GM12878 (cell line): ENCODE measurements around the gene RAB3IL1. TPM values are rescaled to one million over a fixed set of nuclear protein-coding genes. Genes with fewer than 3 reads are reported as not detected.

Source experiments
- ATAC-seq: fragments of 200-7000 bp; cut with Tn5 transposase; 3 replicates; pipeline ENCODE4 v1.9.1; 2020; ENCODE audit warnings: mild to moderate bottlenecking, moderate library complexity
- BruUV-seq: library from RNA; stranded (reverse); fragments of 400-500 nt; replicated peaks from 2 replicates; lab custom pipeline; 2021; lab: Mats Ljungman, UMichigan
- CTCF ChIA-PET: fragments of 300-600 bp; sonication (Branson Sonifier 250); formaldehyde crosslinking; extraction: SDS; loops from one replicate; lab custom pipeline; 2021; ENCODE audit warnings: inconsistent platforms; lab: Yijun Ruan, JAX
- POLR2A ChIA-PET: fragments of 350-600 bp; formaldehyde crosslinking; extraction: SDS; loops from one replicate; lab custom pipeline; 2021; ENCODE audit warnings: inconsistent platforms; lab: Charles Lee
- RAD21 ChIA-PET: fragments of 300-600 bp; sonication (Branson Sonifier 250); formaldehyde crosslinking; loops from one replicate; lab custom pipeline; 2023; ENCODE audit warnings: antibody characterized with exemption; ENCODE audit not compliant: unreplicated experiment; lab: Charles Lee
- SMC1A ChIA-PET: fragments of 300-600 bp; sonication (Branson Sonifier 250); formaldehyde crosslinking; loops from one replicate; lab custom pipeline; 2023; ENCODE audit not compliant: unreplicated experiment, uncharacterized antibody; lab: Charles Lee
- DNase-seq: peaks from one replicate; pipeline ENCODE4 v3.0.0-alpha.2; 2011; ENCODE audit warnings: low read depth, low spot score
- FAIRE-seq: peaks from 3 replicates; lab custom pipeline; 2011; peaks lifted over from hg19 to GRCh38; lab: Jason Lieb, UNC
- H2AFZ ChIP-seq: 2 replicates; pipeline ENCODE4 v1.6.0; 2011; ENCODE audit warnings: low read depth, low read length, control low read depth; ENCODE audit not compliant: control insufficient read depth
- H3K27ac ChIP-seq: 2 replicates; pipeline ENCODE4 v1.5.1; 2011; ENCODE audit warnings: control low read depth; ENCODE audit not compliant: control insufficient read depth, insufficient read depth
- H3K27me3 ChIP-seq, 2 experiments: replicated peaks in 1 of 2; 2 replicates each; pipeline versions ENCODE4 v1.6.0 to v1.6.1; 2011; ENCODE audit warnings: low read length in 1 of 2; ENCODE audit not compliant: control insufficient read depth in 2 of 2, insufficient read depth in 2 of 2
- H3K36me3 ChIP-seq, 2 experiments: 2 replicates each; pipeline ENCODE4 v1.5.1; 2011; ENCODE audit warnings: low read length in 1 of 2; ENCODE audit not compliant: control insufficient read depth in 2 of 2, insufficient read depth in 2 of 2
- H3K4me1 ChIP-seq: 2 replicates; pipeline ENCODE4 v1.6.1; 2011; ENCODE audit warnings: mild to moderate bottlenecking, low read length, moderate library complexity, mixed read lengths; ENCODE audit not compliant: control insufficient read depth, insufficient read depth
- H3K4me2 ChIP-seq: 2 replicates; pipeline ENCODE4 v1.6.0; 2011; ENCODE audit warnings: control low read depth; ENCODE audit not compliant: control insufficient read depth, insufficient read depth
- H3K4me3 ChIP-seq: fragments of 200-600 bp; sonication (generic); 2 replicates; pipeline ENCODE4 v1.5.1; 2016
- H3K79me2 ChIP-seq: 2 replicates; pipeline ENCODE4 v1.6.0; 2011; ENCODE audit warnings: low read length; ENCODE audit not compliant: control insufficient read depth, insufficient read depth
- H3K9ac ChIP-seq: 2 replicates; pipeline ENCODE4 v1.8.0; 2011; ENCODE audit warnings: low read length, control low read depth, mixed read lengths; ENCODE audit not compliant: control insufficient read depth, insufficient read depth
- H3K9me3 ChIP-seq: replicated peaks from 3 replicates; pipeline ENCODE4 v1.5.1; 2011; ENCODE audit warnings: mild to moderate bottlenecking, low read length; ENCODE audit not compliant: control insufficient read depth, insufficient read depth
- H4K20me1 ChIP-seq: 2 replicates; pipeline ENCODE4 v1.6.0; 2011; ENCODE audit not compliant: control insufficient read depth, insufficient read depth
- BCL3 ChIP-seq: IDR thresholded peaks from 2 replicates; pipeline ENCODE4 v1.6.1; 2011; ENCODE audit warnings: borderline replicate concordance, low read depth, mild to moderate bottlenecking, moderate library complexity, low read length; ENCODE audit not compliant: insufficient read depth, poor library complexity, severe bottlenecking
- BRCA1 ChIP-seq: IDR thresholded peaks from 2 replicates; pipeline ENCODE4 v1.6.1; 2011; ENCODE audit warnings: low read depth, low read length, improper control_type of control experiment
- CHD2 ChIP-seq: IDR thresholded peaks from 2 replicates; pipeline ENCODE4 v1.6.1; 2011; ENCODE audit warnings: low read depth, low read length, improper control_type of control experiment, borderline replicate concordance
- PBX3 ChIP-seq: IDR thresholded peaks from 2 replicates; pipeline ENCODE4 v1.6.1; 2011; ENCODE audit warnings: mild to moderate bottlenecking, low read depth, low read length, moderate library complexity; ENCODE audit not compliant: insufficient replicate concordance
- WGBS: methylation state at CpG from one replicate; pipeline ENCODE4 v1.1.6; 2016; ENCODE audit warnings: low lambda C conversion rate; ENCODE audit not compliant: insufficient replicate concordance, insufficient coverage; ENCODE audit errors: missing lambda C conversion rate; 5-methylcytosine and 5-hydroxymethylcytosine counted together
- in situ Hi-C: fragments of 300-500 bp; cut with MboI; formaldehyde crosslinking; loops from 9 replicates; pipeline ENCODE4 v1.14.3; 2018; ENCODE audit warnings: mixed read lengths
- intact Hi-C: fragments of 100-400 bp; cut with micrococcal nuclease; formaldehyde crosslinking; loops from one replicate; pipeline ENCODE4 v1.14.2; 2022; ENCODE audit not compliant: unreplicated experiment
- polyA plus RNA-seq, 11 experiments: library from polyadenylated mRNA; depleted of rRNA in 4 of 11; unstranded in 6 of 11; stranded (reverse) in 5 of 11; fragments of >200 nt; fragmentation: Nextera tagmentation in 4 of 11; fragmentation: Illumina TruSeq in 1 of 11; extraction: Ambion mirVana in 4 of 11; extraction: Trizol in 1 of 11; gene quantifications; 1 replicate in 1 of 11; 2 replicates in 10 of 11; pipeline versions ENCODE4 v1.2.1 to v1.2.3, GENCODE V29; 2011 to 2016; ENCODE audit warnings: inconsistent platforms in 2 of 11, missing spikeins in 2 of 11, low read depth in 1 of 11
- total RNA-seq, 4 experiments: library from RNA; depleted of rRNA in 3 of 4; stranded (reverse); fragments of >200 nt in 3 of 4; fragmentation: Illumina TruSeq in 1 of 4; extraction: Trizol in 1 of 4; gene quantifications; 2 replicates each; pipeline versions ENCODE4 v1.2.1 to v1.2.3, GENCODE V29; 2013 to 2021

RAB3IL1 gene
- total and polyA plus RNA-seq, 10 of the 15 experiments (the other 5 are each of a cell fraction or from before 2014, with no cell fraction given): 0.04 TPM; not detected in 9

DNA sequence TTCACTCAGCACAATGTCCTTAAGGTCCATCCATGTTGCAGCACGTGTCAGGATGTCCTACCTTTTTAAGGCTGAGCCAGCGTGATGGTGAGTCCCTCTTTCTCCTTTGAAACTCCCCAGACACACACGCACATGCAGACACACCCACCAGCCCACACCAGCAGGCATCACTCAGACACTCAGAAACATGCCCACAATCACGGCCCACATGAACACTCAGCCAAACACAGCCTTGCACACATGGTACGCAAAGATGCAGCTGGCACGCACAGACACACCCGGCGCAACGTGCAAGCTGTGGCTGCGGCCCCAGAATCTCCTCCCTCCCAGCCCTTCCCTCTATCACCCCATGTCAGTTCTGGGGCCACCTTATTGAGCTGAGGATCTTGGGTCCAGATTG, 34.0 kb downstream of the RAB3IL1 start:
- RAD21 ChIA-PET: no interaction called here
- TF ChIP-seq CHD2: no peak
- TF ChIP-seq BRCA1: no peak
- peak; percentile 38 for TF ChIP-seq PBX3
- peak; percentile 84 for TF ChIP-seq BCL3
- TF ChIP-seq, all 136 proteins: peak for 2
- WGBS: 83% methylated on average over 10 of the region's 10 CpGs
- in situ Hi-C loops: no loop called here
- no peak overlapping the region for H3K4me3 ChIP-seq
- H3K79me2 ChIP-seq: no peaks in the 10 kb centered on the region
- ChIA-PET SMC1A (interaction anchor here (0.9 to 2.5 kb wide), 4 partner anchors 9 to 199 kb away, joined by 3 to 11 read pairs (median 4); no protein-coding TSS in a partner anchor), CTCF (interaction anchor here (0.6 to 2.2 kb wide), 5 partner anchors 11 to 449 kb away, joined by 3 to 6 read pairs (median 5); no protein-coding TSS in a partner anchor), POLR2A (no interaction called here)
- no peak overlapping the region for H3K9ac ChIP-seq
- no peaks in the 10 kb centered on the region; a peak in 1 of 4 replicates for H3K27me3 ChIP-seq
- no peak for FAIRE-seq
- no peak for ATAC-seq
- H3K4me2 ChIP-seq: no peak overlapping the region
- BruUV-seq: no TSS peak
- H2AFZ ChIP-seq: no peak overlapping the region
- no peak overlapping the region for H3K27ac ChIP-seq
- no peaks in the 10 kb centered on the region for H4K20me1 ChIP-seq
- DNase-seq: no peak
- no peaks in the 10 kb centered on the region for H3K36me3 ChIP-seq
- peaks cover 22% of the 10 kb centered on the region for H3K4me1 ChIP-seq
- no peaks in the 10 kb centered on the region; the same call in 2 of the 3 replicates for H3K9me3 ChIP-seq
- intact Hi-C loops: no loop called here
